RWPE2 (cell line): ENCODE data around the gene B3GAT3.

Source experiments
- ATAC-seq: fragments of 200-7000 bp; cut with Tn5 transposase; 3 replicates; pipeline ENCODE4 v1.9.1; 2021; ENCODE audit warnings: low read depth
- DNase-seq: peaks from one replicate; pipeline ENCODE4 v3.0.0-alpha.2; 2020; ENCODE audit warnings: low spot score
- H3K27ac ChIP-seq: fragments of 450-650 bp; 2 replicates; pipeline ENCODE4 v1.5.1; 2017; ENCODE audit warnings: mild to moderate bottlenecking; ENCODE audit not compliant: poor library complexity, severe bottlenecking
- H3K27me3 ChIP-seq: fragments of 250-450 bp; sonication (Bioruptor Pico); 2 replicates; pipeline ENCODE4 v1.5.1; 2021; ENCODE audit warnings: mild to moderate bottlenecking, moderate library complexity; ENCODE audit not compliant: insufficient read depth, poor library complexity, severe bottlenecking
- H3K36me3 ChIP-seq: fragments of 250-450 bp; sonication (Bioruptor Pico); 2 replicates; pipeline ENCODE4 v1.5.1; 2020; ENCODE audit warnings: low read depth, mild to moderate bottlenecking, moderate library complexity
- H3K4me1 ChIP-seq: fragments of 250-450 bp; sonication (Bioruptor Pico); 2 replicates; pipeline ENCODE4 v1.5.1; 2021; ENCODE audit warnings: mild to moderate bottlenecking, moderate library complexity; ENCODE audit not compliant: insufficient read depth, poor library complexity, severe bottlenecking
- H3K4me3 ChIP-seq: fragments of 250-450 bp; sonication (Bioruptor Pico); 2 replicates; pipeline ENCODE4 v1.5.1; 2021; ENCODE audit warnings: mild to moderate bottlenecking, moderate library complexity; ENCODE audit not compliant: severe bottlenecking
- H3K9me3 ChIP-seq: fragments of 250-450 bp; sonication (Bioruptor Pico); 2 replicates; pipeline ENCODE4 v1.5.1; 2021; ENCODE audit warnings: mild to moderate bottlenecking, moderate library complexity; ENCODE audit not compliant: severe bottlenecking
- CTCF ChIP-seq: fragments of 450-650 bp; IDR thresholded peaks from one replicate; pipeline ENCODE4 v1.5.1; 2017; ENCODE audit warnings: mild to moderate bottlenecking, moderate library complexity; ENCODE audit not compliant: poor library complexity, severe bottlenecking

B3GAT3 gene

GRCh38 chr11:62621567-62622470 is at the start of gene B3GAT3:
B3GAT3 (minus strand) TSS chr11:62621986; CDS start chr11:62621947, 39 bp downstream.
- peaks cover 19% of the 10 kb centered on the region for H3K36me3 ChIP-seq
- H3K27ac ChIP-seq, result peak within 1 kb of the TSS; percentile 84
- peak within 1 kb of the TSS; percentile 54 for H3K4me3 ChIP-seq
- peaks cover 16% of the 10 kb centered on the region for H3K4me1 ChIP-seq
- no peak for TF ChIP-seq CTCF
- DNase-seq, result peak; percentile 99
- H3K9me3 ChIP-seq, result no peaks in the 10 kb centered on the region
- ATAC-seq, result peak; percentile 91
- no peaks in the 10 kb centered on the region for H3K27me3 ChIP-seq

- no peak for TF ChIP-seq CTCF
- Histone ChIP-seq H3K27me3 (no peaks in the 10 kb centered on the region), H3K36me3 (peaks cover 46% of the 10 kb centered on the region), H3K4me1 (peaks cover 9% of the 10 kb centered on the region), H3K4me3 (peak overlapping the region; percentile 71), H3K27ac (peak overlapping the region; percentile 86), H3K9me3 (no peaks in the 10 kb centered on the region)
- DNase-seq (no peak), ATAC-seq (peak; percentile 13)
These were observed 49.4 kb upstream of the B3GAT3 start for GRCh38 chr11:62671236-62671607.

- Histone ChIP-seq H3K27ac (peak overlapping the region; percentile 86), H3K36me3 (peaks cover 37% of the 10 kb centered on the region), H3K4me1 (peaks cover 9% of the 10 kb centered on the region), H3K27me3 (no peaks in the 10 kb centered on the region), H3K4me3 (no peak overlapping the region), H3K9me3 (no peaks in the 10 kb centered on the region)
- no peak for ATAC-seq
- TF ChIP-seq CTCF, result no peak
- no peak for DNase-seq
These were observed 47.8 kb upstream of the B3GAT3 start for GRCh38 chr11:62669420-62670161.

- Histone ChIP-seq H3K4me3 (no peak overlapping the region), H3K9me3 (no peaks in the 10 kb centered on the region), H3K27ac (peak overlapping the region; percentile 84), H3K27me3 (no peaks in the 10 kb centered on the region), H3K4me1 (peaks cover 6% of the 10 kb centered on the region), H3K36me3 (peaks cover 27% of the 10 kb centered on the region)
- no peak for TF ChIP-seq CTCF
- no peak for DNase-seq
- no peak for ATAC-seq
These were observed 45.7 kb upstream of the B3GAT3 start for GRCh38 chr11:62667460-62667859.
